Left hindlimb (tissue), 1 donor: Measurements from ENCODE around the gene ZNF709.
"Not testable (repeated sequence)": the region's sequence is repeated elsewhere in the genome, so short reads cannot be mapped to it uniquely, and the experiment has no call there.

ENCODE experiments used
- DNase-seq: peaks from one replicate; pipeline ENCODE4 v3.0.0-alpha.2; 2018

Gene ZNF709

DNA sequence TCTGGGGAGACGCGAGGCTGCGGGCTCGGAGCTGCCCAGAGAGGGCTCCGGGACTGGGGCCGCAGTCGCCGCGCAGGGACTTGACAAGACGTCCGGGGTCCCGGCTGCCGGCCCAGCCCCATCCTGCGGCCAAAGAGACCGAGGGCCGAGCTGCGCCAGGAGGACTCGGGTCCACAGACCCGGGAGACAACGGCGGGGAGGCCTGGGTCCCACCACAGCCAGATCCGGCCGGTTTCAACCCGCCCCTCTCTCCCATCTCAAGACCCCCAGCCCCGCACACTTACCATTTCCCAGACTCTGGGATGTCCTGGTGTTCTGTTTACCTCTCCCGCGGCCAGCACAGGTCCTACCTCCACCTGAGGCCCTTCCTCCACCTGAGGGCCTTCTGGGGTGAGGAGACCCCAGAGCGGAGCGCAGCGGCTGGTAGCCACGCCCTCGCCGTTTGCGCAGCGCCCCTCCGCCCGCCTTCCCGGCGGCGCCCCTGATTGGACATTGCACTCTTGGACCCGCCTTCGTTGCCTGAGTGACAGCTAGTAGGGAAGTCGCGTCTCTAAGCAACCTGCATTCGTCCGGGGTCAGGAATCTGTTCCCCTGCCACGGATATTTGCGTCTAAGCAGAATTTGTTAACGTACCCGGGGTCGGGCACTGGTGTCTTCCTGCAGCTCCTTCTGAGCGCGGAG, at the start of gene ZNF709:
Gene ZNF709 (minus strand): TSS at position 446 of the 681 bp plus-strand sequence. CDS start 159 bp downstream, at position 287.
- DNase-seq: peak; percentile 94

DNA sequence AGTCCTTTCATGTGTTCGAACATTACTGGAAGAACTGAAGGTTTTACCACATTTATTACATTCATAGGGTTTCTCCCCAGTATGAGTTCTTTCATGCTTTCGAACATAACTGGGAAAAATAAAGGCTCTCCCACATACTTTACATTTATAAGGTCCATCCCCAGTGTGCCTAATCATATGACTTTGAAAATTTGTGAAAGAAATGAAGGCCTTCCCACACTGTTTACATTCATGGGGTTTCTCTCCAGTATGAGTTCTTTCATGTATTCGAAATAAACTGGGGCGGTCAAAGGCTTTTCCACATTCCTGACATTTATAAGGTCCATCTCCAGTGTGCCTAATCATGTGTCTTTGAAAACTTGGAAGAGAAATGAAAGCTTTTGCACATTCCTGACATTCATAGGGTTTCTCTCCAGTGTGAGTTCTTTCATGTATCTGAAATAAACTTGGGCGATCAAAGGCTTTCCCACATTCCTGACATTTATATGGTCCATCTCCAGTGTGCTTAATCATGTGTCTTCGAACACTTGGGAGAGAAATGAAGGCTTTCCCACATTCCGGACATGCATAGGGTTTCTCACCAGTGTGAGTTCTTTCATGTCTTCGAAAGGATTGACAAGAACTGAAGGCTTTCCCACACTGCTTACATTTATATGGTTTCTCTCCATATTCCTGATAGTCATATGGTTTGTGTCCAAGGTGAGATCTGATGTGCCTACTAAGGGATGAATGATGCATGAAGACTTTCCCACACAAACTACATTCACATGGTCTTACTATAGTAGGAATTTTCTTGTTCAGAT, 42.6 kb upstream of the ZNF709 start:
- DNase-seq: no peak

DNA sequence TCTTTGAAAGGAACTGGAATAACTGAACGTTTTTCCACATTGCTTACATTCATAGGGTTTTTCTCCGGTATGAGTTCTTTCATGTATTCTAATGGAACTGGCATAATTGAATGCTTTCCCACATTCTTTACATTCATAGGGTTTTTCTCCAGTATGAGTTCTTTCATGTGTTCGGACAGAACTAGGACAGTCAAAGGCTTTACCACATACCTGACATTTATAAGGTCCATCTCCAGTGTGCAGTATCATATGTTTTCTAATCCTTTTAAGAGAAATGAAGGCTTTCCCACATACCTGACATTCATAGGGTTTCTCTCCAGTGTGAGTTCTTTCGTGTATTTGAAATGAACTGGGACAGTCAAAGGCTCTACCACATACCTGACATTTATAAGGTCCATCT, 41.9 kb upstream of the ZNF709 start:
- DNase-seq: no peak

DNA sequence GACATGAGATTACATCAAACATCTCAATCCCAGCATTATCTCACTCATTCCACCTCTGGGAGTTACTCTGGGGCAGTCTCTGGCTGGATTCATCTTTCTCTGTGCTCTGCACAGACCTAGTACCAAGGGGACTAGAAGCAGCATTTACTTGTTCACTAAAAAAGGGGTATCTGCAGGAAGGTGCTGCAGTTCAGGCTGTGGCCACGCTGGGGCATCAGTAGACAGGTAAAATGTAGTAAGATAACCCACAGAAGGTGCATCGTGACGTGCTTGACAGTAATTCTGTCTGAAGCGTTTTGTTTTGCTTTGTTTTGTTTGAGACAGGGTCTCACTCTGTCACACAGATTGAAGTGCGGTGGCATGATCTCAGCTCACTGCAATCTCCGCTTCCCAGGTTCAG, 37.4 kb upstream of the ZNF709 start:
- no peak for DNase-seq

DNA sequence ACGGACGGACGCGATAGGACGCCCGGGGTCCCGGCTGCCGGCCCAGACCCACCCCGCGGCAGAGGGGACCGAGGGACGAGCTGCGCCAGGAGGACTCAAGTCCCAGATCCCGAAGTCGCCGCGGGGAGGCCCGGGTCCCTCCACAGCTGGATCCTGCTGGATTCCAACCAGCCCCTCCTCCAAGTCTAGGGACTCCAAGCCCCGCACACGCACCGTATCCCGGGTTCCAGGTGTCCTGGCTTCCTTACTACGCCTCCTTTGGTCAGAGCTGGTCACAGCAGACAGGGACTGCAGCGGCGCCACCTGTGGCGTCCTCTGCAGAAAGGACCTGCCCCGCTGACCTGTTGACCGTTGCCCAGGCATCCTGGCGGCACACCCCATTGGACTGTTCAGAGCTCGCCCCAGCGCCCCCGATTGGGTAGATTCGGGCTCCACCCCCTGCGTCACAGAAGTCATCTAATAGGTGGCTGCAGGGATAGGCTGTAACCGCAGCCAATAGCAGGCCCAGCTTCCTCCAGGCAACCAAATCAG, 29.0 kb upstream of the ZNF709 start:
- DNase-seq: no peak

DNA sequence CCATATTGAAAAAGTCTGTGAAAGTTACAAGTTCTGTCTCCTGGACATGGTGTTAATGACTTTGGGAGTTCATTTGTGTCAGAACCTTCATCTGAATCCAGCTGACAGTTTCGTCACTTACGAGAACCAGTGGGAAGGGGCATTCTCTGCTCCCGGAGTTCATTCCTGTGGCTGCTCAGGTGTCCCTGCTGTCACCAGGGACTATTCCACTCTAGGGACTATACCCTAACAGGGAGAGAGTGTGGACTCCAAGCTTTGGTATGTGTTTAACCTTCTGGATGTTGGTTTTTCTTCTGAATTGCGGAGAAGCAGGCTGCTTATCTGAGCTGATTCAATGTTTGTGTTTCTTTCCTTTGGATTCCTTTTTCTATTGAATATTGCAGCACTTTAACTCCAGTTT, 12.4 kb upstream of the ZNF709 start:
- no peak for DNase-seq

DNA sequence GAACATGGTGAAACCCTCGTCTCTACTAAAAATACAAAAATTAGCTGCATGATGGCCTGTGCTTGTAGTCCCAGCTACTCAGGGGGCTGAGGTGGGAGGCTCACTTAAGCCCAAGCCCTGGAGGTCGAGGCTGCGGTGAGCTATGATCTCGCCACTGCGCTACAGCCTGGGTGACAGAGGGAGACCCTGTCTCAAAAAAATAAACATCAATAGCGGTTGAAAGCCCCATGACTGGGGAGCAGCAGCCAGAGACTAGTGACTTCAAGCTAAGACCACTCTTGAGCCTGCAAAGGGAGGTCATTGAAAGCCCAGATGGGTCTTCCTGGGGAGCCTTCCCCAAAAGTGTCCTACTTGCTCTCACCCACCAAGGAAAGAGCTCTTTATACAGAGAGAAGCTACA, 11.9 kb upstream of the ZNF709 start:
- DNase-seq: no peak

DNA sequence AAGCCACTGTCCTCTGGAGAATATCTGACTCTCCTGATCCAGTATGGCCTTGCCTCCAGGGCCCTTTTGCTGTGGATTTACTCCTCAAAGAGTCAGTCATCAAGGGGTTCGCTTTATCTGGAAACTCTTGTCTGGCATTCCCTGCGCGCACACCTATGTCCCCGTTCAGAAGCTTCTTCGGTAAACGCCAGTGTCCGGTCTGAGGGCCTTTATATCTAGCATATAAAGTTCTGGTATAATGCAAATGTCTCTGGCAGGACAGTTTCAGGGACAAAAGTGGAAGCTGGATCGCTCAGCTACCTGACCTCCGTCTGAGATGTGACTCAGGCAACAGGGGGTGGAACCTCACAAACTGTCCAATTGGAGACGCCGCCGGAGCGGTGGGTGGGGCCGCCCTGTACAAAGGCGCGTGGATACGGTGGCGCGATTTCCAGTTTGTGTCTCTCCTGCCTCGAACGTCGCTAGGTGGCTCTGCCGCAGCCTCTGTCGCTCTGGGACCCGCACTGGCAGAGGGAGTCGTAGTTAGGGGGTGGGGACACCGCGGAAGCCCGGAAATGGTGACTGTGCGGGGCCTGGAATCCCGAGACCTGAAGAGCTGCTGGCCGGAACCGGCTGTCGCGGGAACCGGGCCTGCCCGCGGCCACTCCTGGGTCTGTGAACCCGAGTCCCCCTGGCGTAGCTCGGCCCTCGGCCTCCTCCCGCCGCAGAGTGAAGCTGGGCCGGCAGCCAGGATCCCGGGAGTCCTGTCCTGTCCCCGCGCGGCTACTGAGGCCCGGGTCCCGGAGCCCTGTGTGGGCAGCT, 10.6 kb upstream of the ZNF709 start:
- DNase-seq: peak; percentile 93

DNA sequence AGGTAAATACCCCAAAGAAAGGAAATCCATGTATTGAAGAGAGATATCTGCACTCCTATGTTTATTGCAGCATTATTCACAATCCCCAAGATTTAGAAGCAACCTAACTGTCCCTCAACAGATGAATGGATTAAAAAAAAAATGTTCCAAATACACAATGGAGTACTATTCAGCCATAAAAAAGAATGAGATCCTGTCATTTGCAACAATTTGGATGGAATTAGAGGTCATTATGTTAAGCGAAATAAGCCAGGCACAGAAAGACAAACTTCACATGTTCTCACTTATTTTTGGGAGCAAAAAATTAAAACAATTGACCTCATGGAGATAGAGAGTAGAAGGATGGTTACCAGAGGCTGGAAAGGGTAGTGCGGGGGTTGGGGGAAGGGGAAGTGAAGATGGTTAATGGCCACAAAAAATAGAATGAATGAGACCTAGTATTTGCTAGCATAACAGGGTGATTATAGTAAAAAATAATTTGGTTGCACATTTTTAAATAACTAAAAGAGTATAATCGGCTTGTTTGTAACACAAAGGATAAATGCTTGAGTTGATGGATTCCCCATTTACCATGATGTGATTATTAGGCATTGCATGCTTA, 9.7 kb upstream of the ZNF709 start:
- DNase-seq: no peak

DNA sequence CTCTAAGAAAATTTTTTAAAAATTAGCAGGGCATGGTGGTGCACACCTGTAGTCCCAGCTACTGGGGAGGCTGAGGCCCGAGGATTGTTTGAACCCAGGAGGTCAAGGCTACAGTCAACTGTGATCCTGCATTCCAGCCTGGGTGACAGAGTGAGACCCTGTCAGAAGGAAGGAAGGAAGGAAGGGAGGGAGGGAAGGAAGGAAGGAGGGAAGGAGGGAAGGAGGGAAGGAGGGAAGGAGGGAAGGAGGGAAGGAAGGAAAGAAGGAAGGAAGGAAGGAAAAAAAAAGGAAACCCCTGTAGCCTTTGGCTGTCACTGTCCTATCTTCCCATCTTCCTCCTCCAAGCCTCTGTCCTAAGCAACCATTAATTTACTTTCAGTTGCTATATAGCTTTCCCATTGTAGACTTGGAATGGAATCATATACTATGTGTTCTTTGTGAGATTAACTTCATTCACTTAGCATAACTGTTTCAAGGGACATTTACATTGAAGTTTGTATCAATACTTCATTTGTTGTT, 1.7 kb upstream of the ZNF709 start:
- DNase-seq: not testable (repeated sequence)

DNA sequence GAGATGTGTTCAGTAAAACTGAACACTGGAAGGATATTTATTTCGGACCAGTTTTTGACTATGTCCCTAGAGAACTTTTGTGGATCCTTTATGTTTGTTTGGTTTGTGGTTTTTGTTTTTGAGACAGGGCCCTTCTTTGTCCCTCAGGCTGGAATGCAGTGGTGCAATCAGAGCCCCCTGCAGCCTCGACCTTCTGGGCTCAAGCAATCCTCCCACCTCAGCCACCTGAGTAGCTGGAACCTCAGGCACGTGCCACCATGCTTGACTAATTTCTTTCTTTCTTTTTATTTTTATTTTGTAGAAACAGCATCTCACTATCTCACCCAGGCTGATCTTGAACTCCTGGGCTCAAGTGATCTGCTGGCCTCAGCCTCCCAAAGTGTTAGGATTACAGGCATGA, 955 bp upstream of the ZNF709 start:
- no peak for DNase-seq

DNA sequence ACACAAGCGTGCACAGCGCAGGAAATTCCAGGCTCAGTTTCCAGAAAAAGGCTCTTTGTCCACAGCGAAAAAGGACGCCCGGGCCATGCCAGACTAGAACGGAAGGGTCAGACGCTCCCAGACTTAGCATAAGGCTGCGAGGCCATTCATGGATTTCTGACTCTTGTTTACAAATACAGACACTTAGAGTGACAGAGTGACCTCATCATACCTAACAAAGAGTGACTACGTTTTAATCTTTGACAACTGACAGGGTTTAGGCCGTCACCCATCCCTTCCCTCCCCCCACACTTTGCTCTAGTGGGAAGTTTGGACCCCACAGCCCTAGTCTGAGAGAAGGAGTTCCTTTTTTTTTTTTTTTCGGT, 418 bp upstream of the ZNF709 start:
- DNase-seq: no peak

DNA sequence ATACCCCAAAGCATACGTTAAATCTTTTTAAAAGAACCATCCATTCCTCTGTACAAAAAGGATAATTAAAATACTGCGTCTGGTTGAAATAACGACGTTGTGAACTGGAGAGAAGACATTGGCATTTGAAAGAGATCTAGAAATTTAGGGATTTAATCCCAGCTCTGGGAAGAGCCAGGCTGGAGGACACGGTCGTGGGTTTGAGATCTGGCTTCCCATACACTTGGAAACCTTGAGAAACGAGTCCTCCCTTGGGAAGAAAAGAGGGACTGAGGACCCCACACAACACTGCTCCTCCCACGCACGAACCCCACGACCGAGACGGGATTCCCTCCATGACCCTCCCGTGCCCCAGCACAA, 625 bp downstream of the ZNF709 start:
- no peak for DNase-seq

DNA sequence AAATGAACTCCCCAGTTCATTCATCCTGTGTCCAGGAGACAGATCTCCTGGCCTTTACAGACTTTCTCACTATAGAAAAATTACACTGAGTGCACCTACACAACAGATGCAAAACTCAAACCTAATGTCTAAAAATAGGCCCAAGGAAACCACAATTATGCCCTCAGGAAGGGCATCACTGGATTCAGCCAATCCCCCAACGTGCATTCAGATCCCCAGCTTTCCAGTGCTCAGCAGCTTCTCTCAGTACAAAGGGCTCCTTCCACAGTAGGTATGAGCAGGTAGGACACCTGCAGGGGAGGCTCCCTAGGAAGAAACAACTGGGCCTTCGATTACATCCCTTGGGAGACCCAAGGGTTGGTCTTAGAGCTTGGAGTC, 2.1 kb downstream of the ZNF709 start:
- DNase-seq: no peak

DNA sequence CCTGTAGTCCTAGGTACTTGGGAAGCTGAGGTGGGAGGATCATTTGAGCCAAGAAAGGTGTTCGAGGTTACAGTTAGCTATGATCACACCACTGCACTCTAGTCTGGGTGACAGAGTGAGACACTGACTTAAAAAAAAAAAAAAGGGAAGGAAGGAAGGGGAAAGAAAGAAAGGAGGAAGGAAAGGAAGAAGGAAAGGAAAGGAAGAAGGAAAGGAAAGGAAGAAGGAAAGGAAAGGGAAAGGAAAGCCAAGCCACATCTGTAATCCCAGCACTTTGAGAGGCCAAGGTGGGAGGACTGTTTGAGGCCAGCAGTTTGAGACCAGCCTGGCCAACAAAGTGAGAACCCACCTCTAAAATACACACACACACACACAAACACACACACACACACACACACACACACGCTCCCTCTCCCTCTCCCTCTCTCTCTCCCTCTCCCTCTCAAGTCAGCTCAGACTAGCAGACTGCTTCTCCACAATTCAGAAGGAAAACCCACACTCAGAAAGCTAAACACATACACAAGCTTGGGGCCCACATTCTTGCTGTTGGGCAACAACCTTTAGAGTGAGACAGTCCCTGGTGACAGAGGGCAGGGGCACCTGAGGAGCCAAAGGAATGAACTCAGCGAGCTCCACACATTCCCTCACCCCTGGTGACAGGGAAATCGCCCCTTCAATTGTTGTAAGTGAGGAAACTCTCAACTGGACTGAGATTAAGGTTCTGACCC, 2.7 kb downstream of the ZNF709 start:
- DNase-seq: no peak

DNA sequence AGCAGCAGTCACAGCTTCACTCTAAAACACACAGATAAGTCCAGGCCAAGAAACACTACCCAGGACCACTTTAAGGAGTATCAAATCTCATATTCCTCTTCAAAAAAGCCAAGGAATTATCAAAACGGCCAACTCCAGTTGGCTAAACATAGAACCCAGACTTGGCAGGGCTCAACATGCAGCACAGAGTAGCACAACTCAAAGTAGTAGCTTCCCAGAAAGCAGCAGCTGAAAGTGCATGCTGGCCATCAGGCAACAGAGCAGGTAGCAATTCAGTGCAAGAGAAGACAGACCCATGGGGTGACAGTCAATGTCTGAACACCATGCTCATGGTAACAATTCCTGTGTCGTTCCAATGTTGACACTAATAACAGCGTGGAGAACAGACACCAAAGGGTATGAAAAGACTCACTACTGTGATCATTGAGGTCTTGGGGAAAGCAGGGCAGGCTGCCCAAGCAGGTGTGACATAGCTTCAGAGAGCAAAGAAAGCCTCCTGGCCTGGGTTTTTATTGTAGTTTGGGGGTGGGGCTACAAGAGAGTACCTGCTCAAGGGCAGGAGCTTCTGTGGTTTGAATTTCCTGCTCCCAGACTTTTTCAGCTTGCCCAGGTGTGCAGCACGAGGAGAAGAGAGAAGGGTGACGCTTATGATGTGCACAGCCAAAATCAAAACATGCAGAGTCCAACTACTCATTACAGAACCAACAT, 6.2 kb downstream of the ZNF709 start:
- no peak for DNase-seq

DNA sequence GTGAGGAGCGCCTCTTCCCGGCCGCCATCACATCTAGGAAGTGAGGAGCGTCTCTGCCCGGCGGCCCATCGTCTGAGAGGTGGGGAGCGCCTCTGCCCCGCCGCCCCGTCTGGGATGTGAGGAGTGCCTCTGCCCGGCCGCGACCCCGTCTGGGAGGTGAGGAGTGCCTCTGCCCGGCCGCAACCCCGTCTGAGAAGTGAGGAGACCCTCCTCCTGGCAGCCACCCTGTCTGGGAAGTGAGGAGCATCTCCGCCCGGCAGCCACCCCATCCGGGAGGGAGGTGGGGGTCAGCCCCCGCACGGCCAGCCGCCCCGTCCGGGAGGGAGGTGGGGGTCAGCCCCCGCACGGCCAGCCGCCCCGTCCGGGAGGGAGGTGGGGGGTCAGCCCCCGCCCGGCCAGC, 17.0 kb downstream of the ZNF709 start:
- DNase-seq: not testable (repeated sequence)

DNA sequence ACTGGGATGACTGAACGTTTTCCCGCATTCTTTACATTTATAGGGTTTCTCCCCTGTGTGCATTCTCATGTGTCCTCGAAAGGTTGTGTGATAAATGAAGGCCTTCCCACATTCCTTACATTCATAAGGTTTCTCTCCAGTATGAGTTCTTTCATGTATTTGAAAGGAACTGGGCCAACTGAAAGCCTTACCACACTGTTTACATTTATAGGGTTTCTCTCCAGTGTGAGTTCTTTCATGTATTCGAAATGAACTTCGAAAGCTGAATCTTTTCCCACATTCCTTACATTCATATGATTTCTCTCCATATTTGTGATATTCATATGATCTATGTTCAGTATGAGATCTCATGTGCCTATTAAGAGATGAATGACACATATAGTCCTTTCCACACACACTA, 19.4 kb downstream of the ZNF709 start:
- DNase-seq: no peak

DNA sequence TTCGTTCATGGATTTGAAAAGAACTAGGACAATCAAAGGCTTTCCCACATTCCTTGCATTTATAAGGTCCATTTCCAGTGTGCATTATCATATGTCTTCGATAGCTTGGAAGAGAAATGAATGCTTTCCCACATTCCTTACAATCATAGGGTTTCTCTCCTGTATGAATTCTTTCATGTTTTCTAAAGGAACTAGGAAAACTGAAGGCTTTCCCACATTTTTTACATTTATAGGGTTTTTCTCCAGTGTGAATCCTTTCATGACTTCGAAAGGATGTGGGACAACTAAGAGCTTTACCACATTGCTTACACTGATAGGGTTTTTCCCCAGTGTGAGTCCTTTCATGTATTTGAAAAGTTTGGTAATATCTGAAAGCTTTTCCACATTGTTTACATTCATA, 19.8 kb downstream of the ZNF709 start:
- no peak for DNase-seq

DNA sequence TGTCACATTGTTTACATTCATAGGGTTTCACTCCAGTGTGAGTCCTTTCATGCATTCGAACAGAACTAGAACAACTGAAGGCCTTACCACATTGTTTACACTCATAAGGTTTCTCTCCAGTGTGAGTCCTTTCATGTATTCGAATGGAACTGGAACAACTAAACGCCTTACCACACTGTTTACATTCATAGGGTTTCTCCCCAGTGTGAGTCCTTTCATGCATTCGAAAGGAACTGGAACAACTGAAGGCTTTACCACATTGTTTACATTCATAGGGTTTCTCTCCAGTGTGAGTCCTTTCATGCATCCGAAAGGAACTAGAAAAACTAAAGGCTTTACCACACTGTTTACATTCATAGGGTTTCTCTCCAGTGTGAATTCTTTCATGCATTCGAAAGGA, 20.5 kb downstream of the ZNF709 start:
- DNase-seq: not testable (repeated sequence)

DNA sequence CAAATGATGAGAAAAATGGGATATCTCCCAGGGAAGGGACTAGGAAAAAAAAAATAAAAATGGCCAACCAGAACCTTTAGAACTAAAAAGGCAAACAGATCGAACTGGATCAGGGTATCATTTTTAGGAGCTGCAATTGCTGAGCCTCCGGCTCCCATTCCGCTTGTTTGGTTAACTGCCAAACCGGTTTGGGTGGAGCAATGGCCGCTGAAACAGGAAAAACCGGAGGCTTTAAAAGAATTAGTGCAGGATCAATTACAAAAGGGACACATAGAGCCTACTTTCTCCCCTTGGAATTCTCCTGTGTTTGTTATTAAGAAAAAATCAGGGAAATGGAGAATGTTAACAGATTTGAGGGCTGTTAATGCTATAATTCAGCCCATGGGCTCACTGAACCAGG, 31.1 kb downstream of the ZNF709 start:
- no peak for DNase-seq

DNA sequence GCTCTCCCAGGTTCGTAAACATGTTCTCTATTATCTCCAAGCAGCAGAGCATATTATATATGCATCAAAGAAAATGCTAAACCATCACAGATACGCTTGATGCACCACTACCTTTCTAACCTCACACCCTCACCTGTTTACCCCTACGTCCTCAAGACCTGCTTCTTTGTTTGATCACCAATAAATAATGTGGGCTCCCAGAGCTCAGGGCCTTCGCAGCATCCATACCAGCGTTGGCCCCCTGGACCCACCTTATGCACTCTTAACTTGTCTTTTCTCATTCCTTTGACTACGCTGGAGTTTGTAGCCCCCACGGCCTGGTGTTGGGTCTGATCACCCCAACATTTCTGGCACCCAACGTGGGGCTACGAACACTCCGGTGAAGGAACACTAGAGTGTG, 33.8 kb downstream of the ZNF709 start:
- no peak for DNase-seq
